ENCODE results near the gene TMEM42.

The TMEM42 gene

GRCh38 chr3:44874308-44874707, 12.6 kb downstream of the TMEM42 start, which contains the start of gene TGM4:
TSS of gene TGM4 (plus strand) at chr3:44874608. CDS start at chr3:44874679, 71 bp downstream.
- no peak for DNase-seq (ENCODE audit: low spot score)

GRCh38 chr3:44875596-44875995, 13.9 kb downstream of the TMEM42 start:
- DNase-seq (ENCODE audit: low spot score), result no peak

DNA sequence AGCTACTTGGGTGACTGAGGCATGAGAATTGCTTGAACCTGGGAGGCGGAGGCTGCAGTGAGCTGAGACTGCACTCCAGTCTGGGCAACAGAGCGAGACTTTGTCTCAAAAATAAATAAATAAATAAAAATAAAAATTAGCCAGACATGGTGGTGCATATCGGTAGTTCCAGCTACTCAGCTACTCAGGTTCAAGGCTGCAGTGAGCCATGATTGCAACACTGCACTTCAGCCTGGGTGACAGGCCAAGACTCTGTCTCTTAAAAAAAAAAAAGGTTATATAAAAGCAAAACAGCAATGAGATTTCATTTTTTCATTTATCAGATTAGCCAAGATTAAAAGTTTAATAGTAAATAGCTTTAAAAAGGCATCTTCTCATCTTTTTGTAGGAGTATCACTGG, 15.6 kb downstream of the TMEM42 start:
- DNase-seq (ENCODE audit: low spot score), result no peak

- DNase-seq (ENCODE audit: low spot score), result no peak
Measured at GRCh38 chr3:44880284-44880683, 18.6 kb downstream of the TMEM42 start.

GRCh38 chr3:44883213-44883955, 21.7 kb downstream of the TMEM42 start:
- DNase-seq (ENCODE audit: low spot score), result no peak

- peak; percentile 25 for DNase-seq (ENCODE audit: low spot score)
Measured at GRCh38 chr3:44883999-44884431, 22.3 kb downstream of the TMEM42 start.

- DNase-seq (ENCODE audit: low spot score), result peak; percentile 70
Measured at GRCh38 chr3:44885618-44886017, 23.9 kb downstream of the TMEM42 start.

- DNase-seq (ENCODE audit: low spot score), result no peak
Measured at GRCh38 chr3:44886561-44886960, 24.8 kb downstream of the TMEM42 start.

- no peak for DNase-seq (ENCODE audit: low spot score)
Measured at GRCh38 chr3:44887101-44887500, 25.4 kb downstream of the TMEM42 start.

DNA sequence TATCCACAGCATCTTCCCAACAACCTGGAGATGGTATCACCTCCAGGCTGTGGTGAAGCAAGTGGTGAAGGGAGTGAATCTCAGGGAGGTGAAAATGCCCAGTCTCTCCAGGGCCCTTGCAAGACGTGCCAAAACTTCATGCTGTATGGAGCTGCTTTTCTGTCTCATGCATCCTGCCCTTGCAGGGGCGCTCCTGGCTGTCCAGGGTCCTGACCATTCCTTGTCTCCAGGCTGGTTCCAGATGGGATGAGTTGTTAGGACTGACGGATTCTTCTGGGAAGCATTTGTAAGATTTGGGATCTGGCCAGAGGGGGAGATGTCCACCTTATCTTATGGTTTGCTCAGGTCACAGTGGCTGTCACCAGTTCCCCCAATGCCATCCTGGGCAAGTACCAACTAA, 28.5 kb downstream of the TMEM42 start:
- no peak for DNase-seq (ENCODE audit: low spot score)

DNA sequence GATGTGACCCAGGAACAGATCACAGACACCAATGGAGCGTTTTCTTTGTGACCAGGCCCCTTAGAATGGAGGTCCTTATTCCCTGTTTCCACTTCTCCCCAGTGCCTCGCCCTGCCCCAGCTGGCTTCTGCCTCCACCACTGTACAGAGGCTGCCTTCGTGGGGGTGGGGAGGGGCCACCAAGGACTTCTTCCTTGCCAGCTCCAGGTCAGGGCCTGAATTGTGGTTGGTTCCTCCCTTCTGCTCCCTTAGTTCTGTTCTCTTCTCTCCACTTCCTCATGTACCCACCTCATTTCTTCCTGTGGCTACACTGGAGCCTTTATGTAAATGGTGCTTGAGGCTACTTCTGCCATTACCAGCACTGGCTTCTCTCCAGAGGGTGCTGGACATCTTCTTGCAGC, 29.1 kb downstream of the TMEM42 start:
- DNase-seq (ENCODE audit: low spot score), result no peak

GRCh38 chr3:44892689-44893088, 31.0 kb downstream of the TMEM42 start:
- DNase-seq (ENCODE audit: low spot score), result no peak

- DNase-seq (ENCODE audit: low spot score), result no peak
Measured at GRCh38 chr3:44893097-44893496, 31.4 kb downstream of the TMEM42 start.

GRCh38 chr3:44894485-44894884, 32.8 kb downstream of the TMEM42 start:
- DNase-seq (ENCODE audit: low spot score), result no peak

DNA sequence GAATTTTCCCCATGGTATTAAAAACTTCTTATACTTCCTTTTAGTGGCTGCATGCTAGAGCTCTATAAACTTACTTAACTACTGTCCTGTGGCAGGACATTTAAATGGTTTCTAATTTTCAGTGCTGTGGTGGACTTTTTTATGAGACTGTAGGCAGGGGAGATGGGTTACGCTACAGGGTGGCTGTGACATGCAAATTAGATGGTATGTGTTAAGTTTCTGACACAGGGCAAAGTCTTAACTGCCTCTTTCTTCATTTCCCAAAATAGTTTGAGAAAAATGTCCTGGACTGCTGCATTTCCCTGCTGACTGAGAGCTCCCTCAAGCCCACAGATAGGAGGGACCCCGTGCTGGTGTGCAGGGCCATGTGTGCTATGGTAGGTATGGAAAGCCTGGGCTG, 34.7 kb downstream of the TMEM42 start:
- DNase-seq (ENCODE audit: low spot score), result no peak

- DNase-seq (ENCODE audit: low spot score), result no peak
Measured at GRCh38 chr3:44899683-44900367, 38.1 kb downstream of the TMEM42 start.

DNA sequence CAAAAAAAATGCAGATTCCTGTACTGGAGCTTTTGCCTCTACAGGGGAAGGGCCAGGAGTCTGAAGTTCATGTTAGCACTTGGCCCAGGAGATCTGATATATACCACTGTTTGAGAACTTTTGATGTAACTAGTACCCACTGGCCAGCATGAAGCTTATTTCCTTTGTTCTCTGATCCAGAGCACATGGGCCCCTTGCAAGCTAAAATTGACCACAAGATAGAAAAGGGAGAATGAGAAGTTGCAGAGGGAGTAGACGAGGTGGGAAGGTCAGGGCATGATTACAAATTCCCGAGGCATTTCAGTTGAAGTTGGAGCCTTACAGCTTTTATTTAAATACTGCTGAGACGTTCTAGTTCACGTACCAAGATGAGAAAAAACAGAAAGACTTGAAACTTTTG, 40.9 kb downstream of the TMEM42 start:
- no peak for DNase-seq (ENCODE audit: low spot score)

DNA sequence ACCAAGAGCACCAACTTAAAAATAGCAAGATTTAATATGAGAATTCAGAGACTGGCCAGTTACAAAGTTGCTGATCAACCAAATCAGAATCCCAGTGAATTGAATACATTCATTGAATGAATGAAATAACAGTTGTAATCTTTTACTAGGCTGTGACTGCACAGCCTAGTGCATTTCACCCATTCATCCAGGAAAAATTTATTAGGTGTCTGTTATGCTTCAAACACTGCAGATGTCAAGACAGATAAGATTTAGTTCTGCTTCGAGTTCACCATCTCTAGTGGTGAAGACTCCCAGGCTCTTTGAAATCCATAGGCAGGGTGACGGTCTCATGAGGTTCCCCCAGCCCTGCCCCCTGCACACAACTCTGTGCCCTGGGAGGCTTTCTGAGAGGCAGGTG, 41.6 kb downstream of the TMEM42 start:
- no peak for DNase-seq (ENCODE audit: low spot score)

DNA sequence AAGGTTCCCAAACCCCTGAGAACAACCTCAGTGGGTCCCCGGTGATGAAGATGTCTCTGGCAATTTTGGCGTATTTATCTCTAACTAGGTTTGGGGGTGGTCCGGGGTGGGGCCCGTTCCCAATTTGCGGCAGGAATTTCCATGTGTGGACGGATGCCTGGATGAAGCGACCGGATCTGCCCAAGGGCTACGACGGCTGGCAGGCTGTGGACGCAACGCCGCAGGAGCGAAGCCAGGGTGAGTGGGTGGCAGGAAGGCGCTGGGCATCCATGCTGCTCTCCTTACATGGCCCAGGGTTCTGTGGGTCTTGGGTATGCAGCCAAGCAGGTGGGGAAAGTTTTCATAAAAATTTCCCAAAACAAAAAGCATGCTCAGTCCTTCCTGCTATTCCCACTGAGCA, 42.0 kb downstream of the TMEM42 start:
- no peak for DNase-seq (ENCODE audit: low spot score)

GRCh38 chr3:44905446-44906157, 43.9 kb downstream of the TMEM42 start:
- DNase-seq (ENCODE audit: low spot score), result no peak

DNA sequence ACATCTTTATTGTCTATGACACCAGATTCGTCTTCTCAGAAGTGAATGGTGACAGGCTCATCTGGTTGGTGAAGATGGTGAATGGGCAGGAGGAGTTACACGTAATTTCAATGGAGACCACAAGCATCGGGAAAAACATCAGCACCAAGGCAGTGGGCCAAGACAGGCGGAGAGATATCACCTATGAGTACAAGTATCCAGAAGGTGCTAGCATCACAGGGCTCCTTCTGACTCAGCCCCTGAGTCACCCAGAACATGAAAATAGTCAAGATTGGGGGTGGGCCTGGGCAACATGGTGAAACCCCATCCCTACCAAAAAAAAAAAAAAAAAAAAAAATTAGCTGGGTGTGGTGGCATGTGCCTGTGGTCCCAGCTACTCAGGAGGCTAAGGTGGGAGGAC, 45.3 kb downstream of the TMEM42 start:
- DNase-seq (ENCODE audit: low spot score), result no peak

GRCh38 chr3:44907612-44908011, 45.9 kb downstream of the TMEM42 start:
- DNase-seq (ENCODE audit: low spot score), result no peak

GRCh38 chr3:44909063-44909462, 47.4 kb downstream of the TMEM42 start:
- DNase-seq (ENCODE audit: low spot score), result no peak
